ENCODE measurements around the gene RFXANK.
"Not testable (repeated sequence)": the region's sequence is repeated elsewhere in the genome, so short reads cannot be mapped to it uniquely, and the experiment has no call there.

RFXANK gene

DNA sequence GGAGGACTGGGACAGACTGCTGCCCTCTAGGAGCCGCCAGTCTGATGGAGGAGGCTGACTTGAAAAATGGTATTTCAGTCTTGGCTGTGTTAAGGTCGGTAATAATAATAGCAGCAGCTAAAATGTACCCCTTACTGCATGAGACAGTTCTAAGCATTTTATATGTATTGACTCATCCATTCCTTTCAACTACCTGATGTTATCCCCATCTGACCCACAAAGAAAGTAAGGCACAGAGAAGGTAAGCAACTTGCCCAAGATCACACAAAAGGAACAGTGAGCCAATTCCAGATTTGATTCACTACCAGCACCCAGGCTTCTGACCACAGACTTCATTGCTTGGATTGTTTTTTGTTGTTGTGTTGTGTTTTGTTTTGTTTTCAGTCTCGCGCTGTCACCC is 23.7 kb downstream of the RFXANK start:
- Histone ChIP-seq H3K9me2 (replicated peaks; ENCODE audit: low read depth, low read length) (no peaks in the 10 kb centered on the region), H3K36me3 (ENCODE audit: insufficient read depth, low read length) (no peaks in the 10 kb centered on the region), H3K4me1 (ENCODE audit: insufficient read depth, low read length, poor library complexity, severe bottlenecking) (no peaks in the 10 kb centered on the region), H3K9me3 (ENCODE audit: insufficient read depth, low read depth, low read length) (no peaks in the 10 kb centered on the region), H3K4me3 (ENCODE audit: low read length, poor library complexity, severe bottlenecking) (no peak overlapping the region), H4K20me1 (ENCODE audit: insufficient read depth, low read length, poor library complexity, severe bottlenecking) (no peaks in the 10 kb centered on the region), H3K79me2 (ENCODE audit: insufficient read depth, low read length) (no peaks in the 10 kb centered on the region), H3K9ac (ENCODE audit: low read depth, low read length, poor library complexity, severe bottlenecking) (no peak overlapping the region), H2AFZ (ENCODE audit: low read length) (no peak overlapping the region), H3F3A (ENCODE audit: low read depth) (no peaks in the 10 kb centered on the region), H3K4me2 (ENCODE audit: low read depth, low read length, poor library complexity, severe bottlenecking) (no peak overlapping the region), H3K27me3 (ENCODE audit: insufficient read depth, low read length, poor library complexity, severe bottlenecking) (no peaks in the 10 kb centered on the region)
- no peak for TF ChIP-seq EZH2phosphoT487 (IDR thresholded peaks at IDR 0.05; ENCODE audit: borderline replicate concordance)
- TF ChIP-seq, protein P1, sequence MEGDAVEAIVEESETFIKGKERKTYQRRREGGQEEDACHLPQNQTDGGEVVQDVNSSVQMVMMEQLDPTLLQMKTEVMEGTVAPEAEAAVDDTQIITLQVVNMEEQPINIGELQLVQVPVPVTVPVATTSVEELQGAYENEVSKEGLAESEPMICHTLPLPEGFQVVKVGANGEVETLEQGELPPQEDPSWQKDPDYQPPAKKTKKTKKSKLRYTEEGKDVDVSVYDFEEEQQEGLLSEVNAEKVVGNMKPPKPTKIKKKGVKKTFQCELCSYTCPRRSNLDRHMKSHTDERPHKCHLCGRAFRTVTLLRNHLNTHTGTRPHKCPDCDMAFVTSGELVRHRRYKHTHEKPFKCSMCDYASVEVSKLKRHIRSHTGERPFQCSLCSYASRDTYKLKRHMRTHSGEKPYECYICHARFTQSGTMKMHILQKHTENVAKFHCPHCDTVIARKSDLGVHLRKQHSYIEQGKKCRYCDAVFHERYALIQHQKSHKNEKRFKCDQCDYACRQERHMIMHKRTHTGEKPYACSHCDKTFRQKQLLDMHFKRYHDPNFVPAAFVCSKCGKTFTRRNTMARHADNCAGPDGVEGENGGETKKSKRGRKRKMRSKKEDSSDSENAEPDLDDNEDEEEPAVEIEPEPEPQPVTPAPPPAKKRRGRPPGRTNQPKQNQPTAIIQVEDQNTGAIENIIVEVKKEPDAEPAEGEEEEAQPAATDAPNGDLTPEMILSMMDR (conservative IDR thresholded peaks at IDR 0.05; ENCODE audit: low read length): no peak

DNA sequence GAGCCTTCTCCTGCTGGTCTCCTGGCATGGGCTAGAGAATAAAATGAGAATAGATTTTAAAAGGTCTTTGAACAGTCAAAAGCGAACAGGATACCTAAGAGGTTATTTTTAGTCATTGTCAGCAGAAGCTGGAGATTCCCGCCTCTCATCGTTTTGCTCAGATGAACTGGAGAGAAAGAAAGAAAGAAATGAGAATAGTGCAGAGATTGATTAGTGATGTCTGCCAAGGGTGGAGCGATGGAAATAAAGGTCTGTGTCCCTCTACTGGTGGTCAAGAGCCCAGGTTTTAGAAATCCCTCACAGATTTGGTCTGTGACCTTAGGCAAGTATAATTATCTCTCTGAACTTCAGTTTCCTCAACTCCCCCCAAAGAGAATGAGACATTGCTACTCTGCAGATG is 25.0 kb downstream of the RFXANK start:
- Histone ChIP-seq H2AFZ (ENCODE audit: low read length) (no peak overlapping the region), H3K4me1 (ENCODE audit: insufficient read depth, low read length, poor library complexity, severe bottlenecking) (no peaks in the 10 kb centered on the region), H3K27me3 (ENCODE audit: insufficient read depth, low read length, poor library complexity, severe bottlenecking) (no peaks in the 10 kb centered on the region), H3K4me2 (ENCODE audit: low read depth, low read length, poor library complexity, severe bottlenecking) (no peak overlapping the region), H3F3A (ENCODE audit: low read depth) (no peaks in the 10 kb centered on the region), H4K20me1 (ENCODE audit: insufficient read depth, low read length, poor library complexity, severe bottlenecking) (no peaks in the 10 kb centered on the region), H3K9ac (ENCODE audit: low read depth, low read length, poor library complexity, severe bottlenecking) (no peak overlapping the region), H3K4me3 (ENCODE audit: low read length, poor library complexity, severe bottlenecking) (no peak overlapping the region), H3K9me3 (ENCODE audit: insufficient read depth, low read depth, low read length) (no peaks in the 10 kb centered on the region), H3K9me2 (replicated peaks; ENCODE audit: low read depth, low read length) (no peaks in the 10 kb centered on the region), H3K36me3 (ENCODE audit: insufficient read depth, low read length) (no peaks in the 10 kb centered on the region), H3K79me2 (ENCODE audit: insufficient read depth, low read length) (no peaks in the 10 kb centered on the region)
- no peak for TF ChIP-seq EZH2phosphoT487 (IDR thresholded peaks at IDR 0.05; ENCODE audit: borderline replicate concordance)
- TF ChIP-seq, protein P1 (conservative IDR thresholded peaks at IDR 0.05; ENCODE audit: low read length): 0 out of 2 replicates have a peak, but pooled peaks have one; percentile 14

DNA sequence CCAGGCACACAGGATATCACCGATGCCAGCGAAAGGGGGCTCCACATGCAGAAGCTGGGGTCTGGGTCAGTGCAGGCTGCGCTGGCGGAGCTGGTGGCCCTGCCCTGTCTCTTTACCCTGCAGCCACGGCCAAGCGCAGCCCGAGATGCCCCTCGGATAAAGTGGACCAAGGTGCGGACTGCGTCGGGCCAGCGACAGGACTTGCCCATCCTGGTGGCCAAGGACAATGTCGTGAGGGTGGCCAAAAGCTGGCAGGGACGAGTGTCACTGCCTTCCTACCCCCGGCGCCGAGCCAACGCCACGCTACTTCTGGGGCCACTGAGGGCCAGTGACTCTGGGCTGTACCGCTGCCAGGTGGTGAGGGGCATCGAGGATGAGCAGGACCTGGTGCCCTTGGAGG is 26.9 kb downstream of the RFXANK start:
- Histone ChIP-seq H3K79me2 (ENCODE audit: insufficient read depth, low read length) (no peaks in the 10 kb centered on the region), H3K9me3 (ENCODE audit: insufficient read depth, low read depth, low read length) (no peaks in the 10 kb centered on the region)
- TF ChIP-seq, protein P1 (conservative IDR thresholded peaks at IDR 0.05; ENCODE audit: low read length): no peak
- TF ChIP-seq EZH2phosphoT487 (IDR thresholded peaks at IDR 0.05; ENCODE audit: borderline replicate concordance): no peak

DNA sequence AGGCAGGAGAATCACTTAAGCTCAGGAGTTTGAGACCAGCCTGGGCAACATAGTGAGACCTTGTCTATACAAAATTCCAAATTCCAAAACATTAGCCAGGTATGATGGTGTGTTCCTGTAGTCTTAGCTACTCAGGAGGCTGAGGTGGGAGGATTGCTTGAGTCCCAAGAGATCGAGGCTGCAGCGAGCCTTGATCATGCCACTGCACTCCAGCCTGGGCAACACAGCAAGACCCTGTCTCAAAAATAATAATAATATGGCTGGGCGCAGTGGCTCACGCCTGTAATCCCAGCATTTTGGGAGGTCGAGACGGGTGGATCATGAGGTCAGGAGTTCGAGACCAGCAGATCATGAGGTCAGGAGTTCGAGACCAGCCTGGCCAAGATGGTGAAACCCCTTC is 28.9 kb downstream of the RFXANK start:
- not testable (repeated sequence) for H2AFZ ChIP-seq (ENCODE audit: low read length); H3K4me3 ChIP-seq (ENCODE audit: low read length, poor library complexity, severe bottlenecking); H3F3A ChIP-seq (ENCODE audit: low read depth); H3K27me3 ChIP-seq (ENCODE audit: insufficient read depth, low read length, poor library complexity, severe bottlenecking); H3K4me1 ChIP-seq (ENCODE audit: insufficient read depth, low read length, poor library complexity, severe bottlenecking); H3K4me2 ChIP-seq (ENCODE audit: low read depth, low read length, poor library complexity, severe bottlenecking); H4K20me1 ChIP-seq (ENCODE audit: insufficient read depth, low read length, poor library complexity, severe bottlenecking); H3K9me3 ChIP-seq (ENCODE audit: insufficient read depth, low read depth, low read length); H3K36me3 ChIP-seq (ENCODE audit: insufficient read depth, low read length); H3K9me2 ChIP-seq (replicated peaks; ENCODE audit: low read depth, low read length); H3K9ac ChIP-seq (ENCODE audit: low read depth, low read length, poor library complexity, severe bottlenecking); H3K79me2 ChIP-seq (ENCODE audit: insufficient read depth, low read length)

More for the DNA sequence above, 26.9 kb downstream of the RFXANK start:
- Histone ChIP-seq H3K4me2 (ENCODE audit: low read depth, low read length, poor library complexity, severe bottlenecking) (no peak overlapping the region), H4K20me1 (ENCODE audit: insufficient read depth, low read length, poor library complexity, severe bottlenecking) (no peaks in the 10 kb centered on the region), H2AFZ (ENCODE audit: low read length) (no peak overlapping the region), H3K36me3 (ENCODE audit: insufficient read depth, low read length) (no peaks in the 10 kb centered on the region), H3K9me2 (replicated peaks; ENCODE audit: low read depth, low read length) (no peaks in the 10 kb centered on the region), H3F3A (ENCODE audit: low read depth) (no peaks in the 10 kb centered on the region), H3K4me1 (ENCODE audit: insufficient read depth, low read length, poor library complexity, severe bottlenecking) (no peaks in the 10 kb centered on the region), H3K9ac (ENCODE audit: low read depth, low read length, poor library complexity, severe bottlenecking) (no peak overlapping the region), H3K27me3 (ENCODE audit: insufficient read depth, low read length, poor library complexity, severe bottlenecking) (no peaks in the 10 kb centered on the region), H3K4me3 (ENCODE audit: low read length, poor library complexity, severe bottlenecking) (no peak overlapping the region)

Data from Loucy (cell line).